ENCODE data around the gene WNT9A.
"Not testable (repeated sequence)": the region's sequence is repeated elsewhere in the genome, so short reads cannot be mapped to it uniquely, and the experiment has no call there.

The WNT9A gene

GRCh38 chr1:227971216-227971615 is 23.5 kb upstream of the WNT9A start:
- not testable (repeated sequence) for H3K36me3 ChIP-seq (ENCODE audit: control insufficient read depth, insufficient read depth, low read length); H3K9me3 ChIP-seq (ENCODE audit: control insufficient read depth, low read length); H3K27ac ChIP-seq (ENCODE audit: low read depth, low read length, severe bottlenecking); H3K4me3 ChIP-seq (ENCODE audit: extremely low read depth, insufficient read depth, low read length, poor library complexity, severe bottlenecking); H3K4me1 ChIP-seq (ENCODE audit: control insufficient read depth, insufficient read depth, low read length, poor library complexity, severe bottlenecking)
- WGBS, 2 experiments (ENCODE audit: insufficient coverage in 2 of 2) = 100% methylated on average over 1 to 3 of the region's 17 CpGs

GRCh38 chr1:227970076-227970995 is 22.6 kb upstream of the WNT9A start:
- not testable (repeated sequence) for H3K4me1 ChIP-seq (ENCODE audit: control insufficient read depth, insufficient read depth, low read length, poor library complexity, severe bottlenecking); H3K27ac ChIP-seq (ENCODE audit: low read depth, low read length, severe bottlenecking); H3K9me3 ChIP-seq (ENCODE audit: control insufficient read depth, low read length); H3K4me3 ChIP-seq (ENCODE audit: extremely low read depth, insufficient read depth, low read length, poor library complexity, severe bottlenecking); H3K36me3 ChIP-seq (ENCODE audit: control insufficient read depth, insufficient read depth, low read length)
- WGBS, 2 experiments (ENCODE audit: insufficient coverage in 2 of 2) = 89 to 94% methylated on average over 20 to 27 of the region's 36 CpGs

GRCh38 chr1:227967815-227968214 is 20.1 kb upstream of the WNT9A start:
- H3K4me1 ChIP-seq (ENCODE audit: control insufficient read depth, insufficient read depth, low read length, poor library complexity, severe bottlenecking); H3K4me3 ChIP-seq (ENCODE audit: extremely low read depth, insufficient read depth, low read length, poor library complexity, severe bottlenecking); H3K36me3 ChIP-seq (ENCODE audit: control insufficient read depth, insufficient read depth, low read length); H3K9me3 ChIP-seq (ENCODE audit: control insufficient read depth, low read length); H3K27ac ChIP-seq (ENCODE audit: low read depth, low read length, severe bottlenecking): not testable (repeated sequence)
- 83% methylated on average over 1 of the region's 5 CpGs; no CpG with 5 or more reads in 1 of the 2 experiments for WGBS, 2 experiments (ENCODE audit: insufficient coverage in 2 of 2)

GRCh38 chr1:227966733-227967132 is 19.0 kb upstream of the WNT9A start:
- WGBS, 2 experiments (ENCODE audit: insufficient coverage in 2 of 2) = no CpG with 5 or more reads among the region's 2 CpGs
- H3K4me1 ChIP-seq (ENCODE audit: control insufficient read depth, insufficient read depth, low read length, poor library complexity, severe bottlenecking); H3K27ac ChIP-seq (ENCODE audit: low read depth, low read length, severe bottlenecking); H3K4me3 ChIP-seq (ENCODE audit: extremely low read depth, insufficient read depth, low read length, poor library complexity, severe bottlenecking); H3K36me3 ChIP-seq (ENCODE audit: control insufficient read depth, insufficient read depth, low read length); H3K9me3 ChIP-seq (ENCODE audit: control insufficient read depth, low read length): not testable (repeated sequence)

GRCh38 chr1:227961651-227962466 is 14.1 kb upstream of the WNT9A start:
- no peaks in the 10 kb centered on the region for H3K9me3 ChIP-seq (ENCODE audit: control insufficient read depth, low read length)
- H3K36me3 ChIP-seq (ENCODE audit: control insufficient read depth, insufficient read depth, low read length) = no peaks in the 10 kb centered on the region
- 62 to 82% methylated on average over 3 to 4 of the region's 4 CpGs for WGBS, 2 experiments (ENCODE audit: insufficient coverage in 2 of 2)

GRCh38 chr1:227959325-227959860 is 11.7 kb upstream of the WNT9A start:
- Histone ChIP-seq H3K4me3 (ENCODE audit: extremely low read depth, insufficient read depth, low read length, poor library complexity, severe bottlenecking) (no peak overlapping the region), H3K9me3 (ENCODE audit: control insufficient read depth, low read length) (peaks cover 5% of the 10 kb centered on the region), H3K27ac (ENCODE audit: low read depth, low read length, severe bottlenecking) (no peak overlapping the region), H3K36me3 (ENCODE audit: control insufficient read depth, insufficient read depth, low read length) (no peaks in the 10 kb centered on the region), H3K4me1 (ENCODE audit: control insufficient read depth, insufficient read depth, low read length, poor library complexity, severe bottlenecking) (no peaks in the 10 kb centered on the region)
- WGBS, 2 experiments (ENCODE audit: insufficient coverage in 2 of 2) = 82 to 87% methylated on average over 6 to 10 of the region's 10 CpGs

More at GRCh38 chr1:227961651-227962466, 14.1 kb upstream of the WNT9A start:
- Histone ChIP-seq H3K27ac (ENCODE audit: low read depth, low read length, severe bottlenecking) (no peak overlapping the region), H3K4me1 (ENCODE audit: control insufficient read depth, insufficient read depth, low read length, poor library complexity, severe bottlenecking) (no peaks in the 10 kb centered on the region), H3K4me3 (ENCODE audit: extremely low read depth, insufficient read depth, low read length, poor library complexity, severe bottlenecking) (no peak overlapping the region)

- Histone ChIP-seq H3K4me3 (ENCODE audit: extremely low read depth, insufficient read depth, low read length, poor library complexity, severe bottlenecking) (no peak overlapping the region), H3K9me3 (ENCODE audit: control insufficient read depth, low read length) (peaks cover 7% of the 10 kb centered on the region), H3K36me3 (ENCODE audit: control insufficient read depth, insufficient read depth, low read length) (no peaks in the 10 kb centered on the region), H3K27ac (ENCODE audit: low read depth, low read length, severe bottlenecking) (no peak overlapping the region), H3K4me1 (ENCODE audit: control insufficient read depth, insufficient read depth, low read length, poor library complexity, severe bottlenecking) (peaks cover under 1% of the 10 kb centered on the region)
- 75 to 77% methylated on average over 2 of the region's 2 CpGs for WGBS, 2 experiments (ENCODE audit: insufficient coverage in 2 of 2)
Observed at GRCh38 chr1:227958617-227959324, 11.0 kb upstream of the WNT9A start.

GRCh38 chr1:227955808-227956207 is 8.1 kb upstream of the WNT9A start:
- Histone ChIP-seq H3K27ac (ENCODE audit: low read depth, low read length, severe bottlenecking) (no peak overlapping the region), H3K4me1 (ENCODE audit: control insufficient read depth, insufficient read depth, low read length, poor library complexity, severe bottlenecking) (peaks cover 4% of the 10 kb centered on the region), H3K9me3 (ENCODE audit: control insufficient read depth, low read length) (peaks cover 7% of the 10 kb centered on the region), H3K36me3 (ENCODE audit: control insufficient read depth, insufficient read depth, low read length) (no peaks in the 10 kb centered on the region), H3K4me3 (ENCODE audit: extremely low read depth, insufficient read depth, low read length, poor library complexity, severe bottlenecking) (no peak overlapping the region)

- 57 to 70% methylated on average over 2 of the region's 4 CpGs for WGBS, 2 experiments (ENCODE audit: insufficient coverage in 2 of 2)
Observed at GRCh38 chr1:227954163-227954850, 6.6 kb upstream of the WNT9A start.

GRCh38 chr1:227953022-227953412 is 5.3 kb upstream of the WNT9A start:
- Histone ChIP-seq H3K4me3 (ENCODE audit: extremely low read depth, insufficient read depth, low read length, poor library complexity, severe bottlenecking) (no peak overlapping the region), H3K36me3 (ENCODE audit: control insufficient read depth, insufficient read depth, low read length) (no peaks in the 10 kb centered on the region), H3K4me1 (ENCODE audit: control insufficient read depth, insufficient read depth, low read length, poor library complexity, severe bottlenecking) (peaks cover 4% of the 10 kb centered on the region), H3K9me3 (ENCODE audit: control insufficient read depth, low read length) (peaks cover 7% of the 10 kb centered on the region), H3K27ac (ENCODE audit: low read depth, low read length, severe bottlenecking) (no peak overlapping the region)
- 92 to 94% methylated on average over 3 of the region's 3 CpGs for WGBS, 2 experiments (ENCODE audit: insufficient coverage in 2 of 2)

More at GRCh38 chr1:227954163-227954850, 6.6 kb upstream of the WNT9A start:
- Histone ChIP-seq H3K4me1 (ENCODE audit: control insufficient read depth, insufficient read depth, low read length, poor library complexity, severe bottlenecking) (peaks cover 4% of the 10 kb centered on the region), H3K36me3 (ENCODE audit: control insufficient read depth, insufficient read depth, low read length) (no peaks in the 10 kb centered on the region), H3K9me3 (ENCODE audit: control insufficient read depth, low read length) (peaks cover 7% of the 10 kb centered on the region), H3K4me3 (ENCODE audit: extremely low read depth, insufficient read depth, low read length, poor library complexity, severe bottlenecking) (no peak overlapping the region), H3K27ac (ENCODE audit: low read depth, low read length, severe bottlenecking) (no peak overlapping the region)

All from mesodermal cell (in vitro differentiated cells).